Measurements from ENCODE around the gene CRYBB2. TPM values are rescaled to one million over a fixed set of nuclear protein-coding genes. Genes with fewer than 3 reads are reported as not detected.

The CRYBB2 gene
- total RNA-seq: not detected in 2 replicates

GRCh38 chr22:25219211-25219689, at the start of gene CRYBB2:
CRYBB2 (plus strand) TSS chr22:25219639; CDS start chr22:25221430, 1,791 bp downstream.

GRCh38 chr22:25199731-25200520, 19.5 kb upstream of the CRYBB2 start, which contains the start of gene CRYBB3:
CRYBB3 (plus strand) TSS chr22:25199858; CDS start chr22:25201397, 1,539 bp downstream.

Other genes starting within 250 kb of the CRYBB2 start
- not detected in 2 replicates for gene CRYBB3, start 19.8 kb upstream of the CRYBB2 start, total RNA-seq